ENCODE data around the gene ROM1. TPM values are rescaled to one million over a fixed set of nuclear protein-coding genes. Genes with fewer than 3 reads are reported as not detected.

ROM1 gene
- polyA plus RNA-seq, 1 donor (not counting 4 experiments of a cell fraction or from before 2014, with no cell fraction given) = 1.5 TPM

GRCh38 chr11:62644220-62644619 is 31.2 kb downstream of the ROM1 start:
- Histone ChIP-seq H3K4me2 (ENCODE audit: control insufficient read depth, extremely low read depth, insufficient read depth, low read depth, low read length) (no peak overlapping the region), H3K36me3 (ENCODE audit: control insufficient read depth in 2 of 2, extremely low read depth in 1 of 2, insufficient read depth in 2 of 2, low read length in 2 of 2) (peaks cover 13 to 17% of the 10 kb centered on the region in 2 experiments), H2AFZ (ENCODE audit: control insufficient read depth, low read length) (no peak overlapping the region), H3K4me1 (ENCODE audit: control insufficient read depth, extremely low read depth, insufficient read depth, low read length) (peaks cover 15% of the 10 kb centered on the region), H3K9ac (ENCODE audit: control insufficient read depth, extremely low read depth, insufficient read depth, low read length) (no peak overlapping the region), H3K9me3 (ENCODE audit: control insufficient read depth, low read depth, low read length) (no peaks in the 10 kb centered on the region), H3K27ac (ENCODE audit: control insufficient read depth, insufficient read depth, low read length) (no peak overlapping the region), H3K9me1 (ENCODE audit: control insufficient read depth, extremely low read depth, insufficient read depth, low read length) (peaks cover 3% of the 10 kb centered on the region), H3K27me3 (ENCODE audit: control insufficient read depth, extremely low read depth, insufficient read depth, low read length) (no peaks in the 10 kb centered on the region), H3K4me3 (ENCODE audit: control insufficient read depth in 2 of 3, extremely low read depth in 1 of 3, insufficient read depth in 2 of 3, low read depth in 1 of 3, low read length in 3 of 3) (no peak overlapping the region), H3K79me2 (ENCODE audit: control insufficient read depth, insufficient read depth, low read length) (peaks cover 52% of the 10 kb centered on the region), H4K20me1 (ENCODE audit: control insufficient read depth, extremely low read depth, insufficient read depth, low read length) (no peaks in the 10 kb centered on the region)
- DNase-seq (ENCODE audit: low read depth, low spot score) = no peak
- no peak for FAIRE-seq
- dilution Hi-C loops (cut with MboI; ENCODE audit: extremely low pct_ligation_motif_present, low sequenced_read_pairs) = no loop called here
- TF ChIP-seq EZH2 (IDR thresholded peaks at IDR 0.05; ENCODE audit: low read length) (no peak), CTCF (optimal IDR thresholded peaks at IDR 0.05 in 1 of 3, IDR thresholded peaks at IDR 0.05 in 1 of 3, conservative IDR thresholded peaks at IDR 0.05 in 1 of 3; ENCODE audit: extremely low read depth in 1 of 3, insufficient read depth in 2 of 3, low read length in 3 of 3) (no peak)

- H3K9me3 ChIP-seq (ENCODE audit: control insufficient read depth, low read depth, low read length) = no peaks in the 10 kb centered on the region
- no peaks in the 10 kb centered on the region for H3K27me3 ChIP-seq (ENCODE audit: control insufficient read depth, extremely low read depth, insufficient read depth, low read length)
- peak overlapping the region; percentile 88 for H3K27ac ChIP-seq (ENCODE audit: control insufficient read depth, insufficient read depth, low read length)
- dilution Hi-C loops (cut with MboI; ENCODE audit: extremely low pct_ligation_motif_present, low sequenced_read_pairs) = no loop called here
- no peak for FAIRE-seq
- H3K9me1 ChIP-seq (ENCODE audit: control insufficient read depth, extremely low read depth, insufficient read depth, low read length) = no peaks in the 10 kb centered on the region
- peaks cover 15% of the 10 kb centered on the region for H3K4me1 ChIP-seq (ENCODE audit: control insufficient read depth, extremely low read depth, insufficient read depth, low read length)
- DNase-seq (ENCODE audit: low read depth, low spot score) = no peak
- H3K4me3 ChIP-seq (ENCODE audit: control insufficient read depth in 2 of 3, extremely low read depth in 1 of 3, insufficient read depth in 2 of 3, low read depth in 1 of 3, low read length in 3 of 3) = peak overlapping the region; percentile 87 to 90 (median 88)
- H3K79me2 ChIP-seq (ENCODE audit: control insufficient read depth, insufficient read depth, low read length) = peaks cover 52% of the 10 kb centered on the region
- TF ChIP-seq EZH2 (IDR thresholded peaks at IDR 0.05; ENCODE audit: low read length) = no peak
- TF ChIP-seq CTCF (optimal IDR thresholded peaks at IDR 0.05 in 1 of 3, IDR thresholded peaks at IDR 0.05 in 1 of 3, conservative IDR thresholded peaks at IDR 0.05 in 1 of 3; ENCODE audit: extremely low read depth in 1 of 3, insufficient read depth in 2 of 3, low read length in 3 of 3) = no peak
- H3K36me3 ChIP-seq (ENCODE audit: control insufficient read depth in 2 of 2, extremely low read depth in 1 of 2, insufficient read depth in 2 of 2, low read length in 2 of 2) = peaks cover 16 to 21% of the 10 kb centered on the region in 2 experiments
- H2AFZ ChIP-seq (ENCODE audit: control insufficient read depth, low read length) = peak overlapping the region; percentile 60
- peak overlapping the region; percentile 89 for H3K9ac ChIP-seq (ENCODE audit: control insufficient read depth, extremely low read depth, insufficient read depth, low read length)
- H4K20me1 ChIP-seq (ENCODE audit: control insufficient read depth, extremely low read depth, insufficient read depth, low read length) = no peaks in the 10 kb centered on the region
- peak overlapping the region; percentile 93 for H3K4me2 ChIP-seq (ENCODE audit: control insufficient read depth, extremely low read depth, insufficient read depth, low read depth, low read length)
Measured at GRCh38 chr11:62645671-62645945, 32.6 kb downstream of the ROM1 start.

All from keratinocyte (primary cell).